Naive thymus-derived CD4-positive, alpha-beta T cell (primary cell): ENCODE data around the gene AP4B1. TPM values are rescaled to one million over a fixed set of nuclear protein-coding genes. Genes with fewer than 3 reads are reported as not detected.
"Not testable (repeated sequence)": the region's sequence is repeated elsewhere in the genome, so short reads cannot be mapped to it uniquely, and the experiment has no call there.

Experiments
- ATAC-seq: fragments of 150-1000 bp; cut with Tn5 transposase; 2 replicates; pipeline ENCODE4 v1.10.0; 2021; ENCODE audit warnings: mild to moderate bottlenecking, moderate library complexity
- CTCF ChIA-PET: fragments of 350-600 bp; sonication (Branson Sonifier 250); formaldehyde crosslinking; loops from one replicate; lab custom pipeline; 2021; ENCODE audit warnings: antibody characterized with exemption; lab: Charles Lee
- POLR2A ChIA-PET: fragments of 350-600 bp; sonication (Branson Sonifier 250); formaldehyde crosslinking; loops from one replicate; lab custom pipeline; 2021; ENCODE audit warnings: antibody characterized with exemption, inconsistent platforms; lab: Charles Lee
- DNase-seq, 9 donors: peaks; one replicate each; pipeline versions ENCODE4 v3.0.0 to v3.0.0-alpha.2; 2020 to 2022; ENCODE audit warnings: mixed read lengths in 1 of 9
- H3K27ac ChIP-seq: one replicate; pipeline ENCODE4 v1.7.0; 2013; ENCODE audit warnings: mild to moderate bottlenecking, low read depth, low read length, moderate library complexity
- H3K27me3 ChIP-seq, 2 donors: one replicate each; pipeline ENCODE4 v1.7.0; 2013; ENCODE audit warnings: low read length in 2 of 2, mild to moderate bottlenecking in 2 of 2, moderate library complexity in 2 of 2; ENCODE audit not compliant: control insufficient read depth in 2 of 2, insufficient read depth in 2 of 2
- H3K36me3 ChIP-seq, 3 experiments: 1 replicate in 2 of 3; 2 replicates in 1 of 3; pipeline ENCODE4 v1.7.0; 2013; ENCODE audit warnings: low read length in 3 of 3, mild to moderate bottlenecking in 3 of 3, moderate library complexity in 1 of 3; ENCODE audit not compliant: insufficient read depth in 3 of 3, control insufficient read depth in 2 of 3
- H3K4me1 ChIP-seq, 2 donors: one replicate each; pipeline ENCODE4 v1.7.0; 2013; ENCODE audit warnings: low read length in 2 of 2, mild to moderate bottlenecking in 2 of 2, moderate library complexity in 1 of 2; ENCODE audit not compliant: control insufficient read depth in 2 of 2, insufficient read depth in 2 of 2
- H3K4me3 ChIP-seq: 2 replicates; pipeline ENCODE4 v1.7.0; 2013; ENCODE audit warnings: mild to moderate bottlenecking, low read length
- H3K9me3 ChIP-seq, 3 experiments: 1 replicate in 2 of 3; 2 replicates in 1 of 3; pipeline ENCODE4 v1.7.0; 2013; ENCODE audit warnings: low read length in 3 of 3; ENCODE audit not compliant: control insufficient read depth in 2 of 3
- H3K27ac Mint-ChIP-seq, 9 donors: one replicate each; pipeline ENCODE4 v1.8.0; 2020 to 2022; ENCODE audit warnings: mixed read lengths in 9 of 9, mild to moderate bottlenecking in 8 of 9, moderate library complexity in 5 of 9, inconsistent platforms in 2 of 9
- H3K27me3 Mint-ChIP-seq, 5 donors: one replicate each; pipeline ENCODE4 v1.8.0; 2021 to 2022; ENCODE audit warnings: mixed read lengths in 5 of 5, mild to moderate bottlenecking in 1 of 5
- H3K36me3 Mint-ChIP-seq, 5 donors: one replicate each; pipeline ENCODE4 v1.8.0; 2020 to 2022; ENCODE audit warnings: mixed read lengths in 5 of 5, mild to moderate bottlenecking in 3 of 5, inconsistent platforms in 1 of 5
- H3K4me1 Mint-ChIP-seq, 7 donors: one replicate each; pipeline ENCODE4 v1.8.0; 2020 to 2022; ENCODE audit warnings: mixed read lengths in 7 of 7, mild to moderate bottlenecking in 3 of 7, inconsistent platforms in 1 of 7
- H3K4me3 Mint-ChIP-seq, 10 donors: one replicate each; pipeline ENCODE4 v1.8.0; 2020 to 2022; ENCODE audit warnings: mild to moderate bottlenecking in 10 of 10, mixed read lengths in 10 of 10, moderate library complexity in 6 of 10, inconsistent platforms in 2 of 10
- H3K9me3 Mint-ChIP-seq, 11 donors: one replicate each; pipeline ENCODE4 v1.8.0; 2020 to 2022; ENCODE audit warnings: mixed read lengths in 11 of 11, mild to moderate bottlenecking in 4 of 11, inconsistent platforms in 1 of 11, moderate library complexity in 1 of 11
- intact Hi-C, 2 donors: fragments of 100-400 bp; cut with micrococcal nuclease; formaldehyde crosslinking; loops; one replicate each; pipeline ENCODE4 v1.15.1; 2023
- polyA plus RNA-seq, 2 donors: library from polyadenylated mRNA; unstranded; fragments of 300-500 nt; fragmentation: Illumina TruSeq; gene quantifications; one replicate each; pipeline ENCODE4 v1.2.3, GENCODE V29; 2021
- total RNA-seq, 6 experiments: library from RNA in 5 of 6; stranded (reverse) in 5 of 6; gene quantifications; 1 replicate in 5 of 6; 2 replicates in 1 of 6; pipeline ENCODE4 v1.2.3 and lab custom pipeline; 2021 to 2026

The AP4B1 gene
- total RNA-seq (10 to 100 TPM; 50.8 to 75.4 (median 65.0) TPM), polyA plus RNA-seq (10 to 100 TPM; 13.7 to 15.6 TPM), total RNA-seq (lab: John Stamatoyannopoulos, UW) (62.9 reads per million, percentile 76 among the genes with 10 or more reads in this experiment)

GRCh38 chr1:113904674-113905434 is at the start of gene AP4B1, which contains the start of gene DCLRE1B:
Gene AP4B1, minus strand, starts transcription at chr1:113904799. Its CDS starts 82 bp downstream, at chr1:113904717.
Gene DCLRE1B, plus strand, starts transcription at chr1:113905326. Its CDS starts 261 bp downstream, at chr1:113905587.
- H3K4me1 Mint-ChIP-seq, result peaks cover 36 to 62% (median 54%) of the 10 kb centered on the region in 7 donors
- H3K36me3 Mint-ChIP-seq, result peaks cover 8 to 40% (median 14%) of the 10 kb centered on the region in 5 donors
- H3K27ac Mint-ChIP-seq, result peak within 1 kb of the TSS; percentile 96 to 100 (median 99)
- H3K27me3 Mint-ChIP-seq, result peaks cover 0 to 4% (median 0%) of the 10 kb centered on the region in 5 donors
- ATAC-seq (peak; percentile 96), DNase-seq (peak; percentile 88 to 98 (median 97))
- Histone ChIP-seq H3K4me1 (peaks cover 15 to 21% of the 10 kb centered on the region in 2 donors), H3K9me3 (no peaks in the 10 kb centered on the region), H3K27me3 (no peaks in the 10 kb centered on the region), H3K36me3 (peaks cover 3 to 37% (median 4%) of the 10 kb centered on the region in 3 experiments), H3K4me3 (peak within 1 kb of the TSS; percentile 82), H3K27ac (peak within 1 kb of the TSS; percentile 89)
- ChIA-PET CTCF (interaction anchor here (0.8 to 5.4 kb wide), 13 partner anchors 25 to 378 kb away, joined by 3 to 40 read pairs (median 4); partner anchors contain the start of genes HIPK1 and RSBN1), POLR2A (interaction anchor here (0.5 to 6.7 kb wide), 16 partner anchors 11 to 146 kb away, joined by 3 to 201 read pairs (median 6); partner anchors contain the start of genes HIPK1 and RSBN1)
- intact Hi-C loops, result loop anchor here (1.0 to 10.0 kb wide), 16 partner anchors 24 to 1190 kb away; partner anchors contain the start of genes HIPK1 (in 2 of the 2), PTPN22 (in 2 of the 2), BCAS2 (in 1 of the 2) and LRIG2 (in 1 of the 2)
- H3K9me3 Mint-ChIP-seq, result no peaks in the 10 kb centered on the region
- peak within 1 kb of the TSS; percentile 92 to 100 (median 99) for H3K4me3 Mint-ChIP-seq

GRCh38 chr1:113951719-113952118 is 47.1 kb upstream of the AP4B1 start:
- Histone ChIP-seq H3K27ac (no peak overlapping the region), H3K9me3 (no peaks in the 10 kb centered on the region), H3K27me3 (no peaks in the 10 kb centered on the region), H3K4me1 (peaks cover 31 to 44% of the 10 kb centered on the region in 2 donors), H3K4me3 (no peak overlapping the region), H3K36me3 (peaks cover 3 to 11% (median 7%) of the 10 kb centered on the region in 3 experiments)
- H3K9me3 Mint-ChIP-seq, result peaks cover 0 to 2% (median 0%) of the 10 kb centered on the region in 11 donors
- DNase-seq (no peak), ATAC-seq (no peak)
- no peaks in the 10 kb centered on the region for H3K27me3 Mint-ChIP-seq
- peaks cover 23 to 91% (median 80%) of the 10 kb centered on the region in 7 donors for H3K4me1 Mint-ChIP-seq
- ChIA-PET POLR2A (interaction anchor here (0.6 to 19.6 kb wide), 2 partner anchors 17 to 620 kb away, joined by 3 to 360 read pairs; partner anchors contain the start of gene HIPK1), CTCF (interaction anchor here (1.1 to 2.0 kb wide), 3 partner anchors 21 to 48 kb away, joined by 4 to 8 read pairs (median 4); partner anchors contain the start of genes AP4B1 and HIPK1)
- H3K4me3 Mint-ChIP-seq, result peak overlapping the region in 2 of 10 donors; percentile 16 to 25
- intact Hi-C loops, result no loop called here
- peaks cover 10 to 26% (median 16%) of the 10 kb centered on the region in 5 donors for H3K36me3 Mint-ChIP-seq
- H3K27ac Mint-ChIP-seq, result peak overlapping the region in 6 of 9 donors; percentile 70 to 99 (median 81)

GRCh38 chr1:113950908-113951307 is 46.3 kb upstream of the AP4B1 start:
- Mint-ChIP-seq H3K27ac (peak overlapping the region in 7 of 9 donors; percentile 20 to 99 (median 97)), H3K4me3 (no peak overlapping the region), H3K27me3 (no peaks in the 10 kb centered on the region), H3K36me3 (peaks cover 5 to 24% (median 11%) of the 10 kb centered on the region in 5 donors), H3K4me1 (peaks cover 26 to 95% (median 85%) of the 10 kb centered on the region in 7 donors), H3K9me3 (peaks cover 0 to 2% (median 0%) of the 10 kb centered on the region in 11 donors)
- Histone ChIP-seq H3K9me3 (no peaks in the 10 kb centered on the region), H3K4me1 (peaks cover 38 to 52% of the 10 kb centered on the region in 2 donors), H3K27ac (peak overlapping the region; percentile 73), H3K36me3 (peaks cover 0 to 7% (median 7%) of the 10 kb centered on the region in 3 experiments), H3K4me3 (no peak overlapping the region), H3K27me3 (no peaks in the 10 kb centered on the region)
- ChIA-PET POLR2A (interaction anchor here (19.6 kb wide), 1 partner anchor 16 kb away, joined by 360 read pairs; the partner anchor contains the start of gene HIPK1), CTCF (interaction anchor here (1.1 to 3.0 kb wide), 4 partner anchors 20 to 47 kb away, joined by 4 to 21 read pairs (median 6); partner anchors contain the start of genes AP4B1 and HIPK1)
- ATAC-seq, result no peak
- intact Hi-C loops, result no loop called here
- DNase-seq, result no peak

- H3K4me1 Mint-ChIP-seq, result peaks cover 33 to 95% (median 85%) of the 10 kb centered on the region in 7 donors
- no peaks in the 10 kb centered on the region for H3K9me3 ChIP-seq
- peak overlapping the region in 9 of 10 donors; percentile 36 to 88 (median 72) for H3K4me3 Mint-ChIP-seq
- H3K36me3 Mint-ChIP-seq, result peaks cover 0 to 28% (median 7%) of the 10 kb centered on the region in 5 donors
- DNase-seq (peak in 5 of 9 donors; percentile 16 to 53 (median 41)), ATAC-seq (no peak)
- intact Hi-C loops, result loop anchor here (5.0 to 10.0 kb wide), 4 partner anchors 112 to 1146 kb away; partner anchors contain the start of genes MAGI3 (in 1 of the 2) and PHTF1 (in 1 of the 2)
- H3K4me3 ChIP-seq, result no peak overlapping the region
- H3K27ac ChIP-seq, result peak overlapping the region; percentile 73
- peaks cover 0 to 5% (median 0%) of the 10 kb centered on the region in 3 experiments for H3K36me3 ChIP-seq
- peak overlapping the region in 8 of 9 donors; percentile 92 to 99 (median 97) for H3K27ac Mint-ChIP-seq
- H3K27me3 Mint-ChIP-seq, result no peaks in the 10 kb centered on the region
- POLR2A ChIA-PET, result interaction anchor here (0.7 to 19.6 kb wide), 5 partner anchors 9 to 110 kb away, joined by 4 to 360 read pairs (median 5); partner anchors contain the start of genes AP4B1 and HIPK1
- no peaks in the 10 kb centered on the region for H3K27me3 ChIP-seq
- CTCF ChIA-PET, result interaction anchor here (0.7 to 3.0 kb wide), 6 partner anchors 9 to 791 kb away, joined by 3 to 21 read pairs (median 4); partner anchors contain the start of gene AP4B1
- H3K4me1 ChIP-seq, result peaks cover 42 to 68% of the 10 kb centered on the region in 2 donors
- H3K9me3 Mint-ChIP-seq, result peaks cover 0 to 2% (median 0%) of the 10 kb centered on the region in 11 donors
Observed at GRCh38 chr1:113949007-113949406, 44.4 kb upstream of the AP4B1 start.

GRCh38 chr1:113948151-113948550 is 43.6 kb upstream of the AP4B1 start:
- Mint-ChIP-seq H3K4me1 (peaks cover 34 to 89% (median 83%) of the 10 kb centered on the region in 7 donors), H3K36me3 (peaks cover 2 to 29% (median 10%) of the 10 kb centered on the region in 5 donors), H3K4me3 (peak overlapping the region in 9 of 10 donors; percentile 58 to 88 (median 83)), H3K27ac (peak overlapping the region; percentile 42 to 99 (median 97))
- intact Hi-C loops, result loop anchor here (5.0 to 10.0 kb wide), 4 partner anchors 111 to 1147 kb away; partner anchors contain the start of genes MAGI3 (in 1 of the 2) and PHTF1 (in 1 of the 2)
- not testable (repeated sequence) for H3K9me3 ChIP-seq, H3K27me3 ChIP-seq, DNase-seq, H3K4me3 ChIP-seq, H3K27me3 Mint-ChIP-seq, H3K9me3 Mint-ChIP-seq, ATAC-seq, H3K36me3 ChIP-seq
- ChIA-PET CTCF (interaction anchor here (0.7 to 3.0 kb wide), 8 partner anchors 8 to 791 kb away, joined by 3 to 21 read pairs (median 4); partner anchors contain the start of gene AP4B1), POLR2A (interaction anchor here (0.6 to 19.6 kb wide), 6 partner anchors 13 to 1491 kb away, joined by 4 to 360 read pairs (median 5); partner anchors contain the start of genes AP4B1, DCLRE1B and HIPK1)
- peak overlapping the region; percentile 73 for H3K27ac ChIP-seq
- H3K4me1 ChIP-seq, result peaks cover 42 to 68% of the 10 kb centered on the region in 2 donors
